GM18517 (cell line): Measurements from ENCODE around the gene RPL28.

ENCODE experiments used
- ATAC-seq: cut with Tn5 transposase; IDR thresholded peaks from one replicate; pipeline ENCODE4 v1.9.1; 2021; ENCODE audit warnings: mild to moderate bottlenecking, moderate library complexity; ENCODE audit not compliant: unreplicated experiment

RPL28 gene

DNA sequence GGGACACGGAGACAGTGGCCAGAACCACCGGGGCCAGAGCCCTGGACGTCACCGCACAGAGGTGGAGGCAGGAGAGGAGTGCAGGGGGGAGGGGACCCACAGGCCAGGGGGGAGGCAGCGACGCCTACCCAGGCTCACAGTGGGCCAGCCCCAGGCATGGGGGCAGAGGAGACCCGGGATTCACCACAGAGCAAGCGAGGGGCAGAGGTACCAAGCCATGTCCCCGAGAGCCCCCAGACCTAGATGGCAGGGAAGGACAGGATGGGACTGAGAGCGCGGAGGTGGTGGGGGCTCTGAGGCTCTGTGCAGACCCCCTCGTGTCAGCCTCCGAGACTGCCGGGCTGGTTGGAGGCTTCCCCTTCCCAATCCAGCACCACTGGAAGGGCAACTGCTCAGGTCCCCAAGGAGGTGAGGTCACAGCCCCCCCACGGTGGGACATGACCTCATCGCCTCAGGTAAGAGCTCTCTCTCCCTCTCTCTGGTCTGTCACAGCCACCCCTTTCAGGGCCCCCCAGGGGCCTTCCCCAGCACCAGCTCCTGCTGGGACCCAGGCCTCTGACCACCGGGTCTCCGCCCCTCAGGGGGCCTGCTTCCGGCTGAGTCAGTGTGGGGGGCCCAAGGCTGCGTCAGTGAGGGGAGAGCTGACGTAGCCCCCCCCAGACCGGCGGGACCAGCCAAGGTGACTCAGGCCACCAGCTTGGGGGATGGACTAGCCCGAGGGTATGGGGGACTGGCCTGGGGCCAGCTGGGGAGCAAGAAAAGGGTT is 13.2 kb upstream of the RPL28 start:
- no peak for ATAC-seq

DNA sequence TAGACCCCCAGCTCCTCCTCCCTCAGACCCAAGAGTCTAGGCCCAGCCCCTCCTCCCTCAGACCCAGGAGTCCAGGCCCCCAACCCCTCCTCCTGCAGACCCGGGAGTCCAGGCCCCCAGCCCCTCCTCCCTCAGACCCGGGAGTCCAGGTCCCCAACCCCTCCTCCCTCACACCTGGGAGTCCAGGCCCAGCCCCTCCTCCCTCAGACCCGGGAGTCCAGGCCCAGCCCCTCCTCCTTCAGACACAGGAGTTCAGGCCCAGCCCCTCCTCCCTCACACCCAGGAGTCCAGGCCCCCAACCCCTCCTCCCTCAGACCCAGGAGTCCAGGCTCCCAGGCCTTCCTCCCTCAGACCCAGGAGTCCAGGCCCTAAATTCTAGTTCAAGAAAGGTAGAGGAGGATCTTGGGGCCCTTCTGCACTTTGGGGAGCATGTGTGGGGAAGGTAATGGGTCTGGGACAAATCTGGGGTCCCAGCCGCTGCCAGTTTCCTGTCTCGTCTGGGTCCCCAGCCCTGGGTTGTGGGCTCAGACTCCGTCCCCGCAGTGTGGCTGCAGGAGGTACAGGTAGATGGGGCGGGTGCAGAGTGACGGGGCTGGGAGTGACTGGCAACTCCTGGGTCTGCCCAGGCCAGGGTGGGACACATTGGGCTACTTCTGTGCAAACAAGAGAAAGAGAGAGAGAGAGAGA is 12.3 kb upstream of the RPL28 start:
- no peak for ATAC-seq

DNA sequence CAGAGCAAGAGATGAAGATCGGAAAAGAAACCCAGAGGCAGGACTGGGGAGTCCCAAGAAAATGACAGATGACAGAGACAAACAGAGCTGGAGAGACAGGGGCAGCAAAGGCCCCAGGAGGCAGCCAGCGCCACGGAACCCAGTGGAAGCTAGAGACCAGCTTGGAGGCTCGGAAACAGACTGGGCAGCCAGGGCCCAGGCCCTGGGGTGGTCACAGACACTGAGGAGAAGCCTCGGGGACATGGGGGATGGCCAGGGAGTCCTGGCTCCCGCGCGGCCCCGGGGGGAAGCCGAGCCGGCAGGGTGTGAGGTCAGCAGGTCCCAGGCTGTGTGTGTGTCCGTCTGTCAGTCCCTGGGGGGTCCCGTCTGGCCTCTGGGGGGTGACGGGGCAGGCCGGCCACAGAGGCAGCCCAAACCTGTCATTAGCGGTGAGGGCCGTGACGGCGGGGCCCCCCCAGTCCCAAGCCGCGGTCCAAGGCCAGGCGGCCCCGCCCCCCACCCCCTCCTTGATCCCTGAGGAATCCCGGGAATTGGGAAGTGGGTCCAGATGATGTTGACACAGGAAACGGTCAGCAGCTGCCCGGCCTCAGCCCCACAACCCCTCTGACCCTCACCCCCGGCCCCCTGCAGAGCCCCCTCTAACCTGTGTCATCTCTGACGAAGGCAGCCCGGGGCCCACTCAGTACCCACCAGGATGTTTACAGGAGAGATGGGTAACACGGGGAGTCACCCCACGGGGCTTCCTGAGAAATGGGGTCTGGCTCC is 11.6 kb upstream of the RPL28 start:
- ATAC-seq = no peak

DNA sequence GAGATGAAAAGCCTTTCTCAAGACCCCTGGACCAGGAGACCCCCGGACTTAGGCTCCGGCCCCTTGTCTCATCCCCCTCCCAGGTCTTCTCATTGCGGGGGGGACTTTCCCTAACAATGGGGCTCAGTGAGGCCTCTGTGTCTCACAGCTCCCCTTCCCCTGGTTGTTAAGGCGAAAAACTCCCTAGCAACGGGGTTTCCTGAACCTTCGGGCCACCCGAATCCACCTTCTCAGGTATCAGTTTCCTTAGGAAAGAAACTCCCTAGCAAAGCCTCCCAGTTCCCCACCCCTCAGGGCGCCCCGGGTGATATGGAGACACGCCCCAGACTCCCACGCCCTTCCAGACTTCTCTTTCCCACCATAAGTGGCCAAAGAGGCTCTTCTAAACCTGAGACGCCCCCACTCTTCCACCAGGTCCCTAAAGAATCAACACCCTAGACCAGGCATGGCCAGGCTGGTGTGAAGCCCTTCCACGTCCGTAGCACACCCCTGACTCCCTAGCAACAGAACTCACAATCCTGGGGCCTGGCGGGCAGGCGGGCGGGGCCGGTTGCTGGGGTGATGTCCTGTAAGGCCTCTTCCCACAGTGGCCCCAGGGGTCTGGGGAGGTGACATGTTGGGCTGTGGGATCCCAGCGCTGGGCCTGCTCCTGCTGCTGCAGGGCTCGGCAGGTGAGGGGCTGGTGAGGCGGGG is 9.3 kb upstream of the RPL28 start, which contains the start of gene TMEM190:
Gene TMEM190 (plus strand): TSS at position 586 of the 693 bp plus-strand sequence. CDS start 28 bp downstream, at position 614.
- ATAC-seq = no peak

DNA sequence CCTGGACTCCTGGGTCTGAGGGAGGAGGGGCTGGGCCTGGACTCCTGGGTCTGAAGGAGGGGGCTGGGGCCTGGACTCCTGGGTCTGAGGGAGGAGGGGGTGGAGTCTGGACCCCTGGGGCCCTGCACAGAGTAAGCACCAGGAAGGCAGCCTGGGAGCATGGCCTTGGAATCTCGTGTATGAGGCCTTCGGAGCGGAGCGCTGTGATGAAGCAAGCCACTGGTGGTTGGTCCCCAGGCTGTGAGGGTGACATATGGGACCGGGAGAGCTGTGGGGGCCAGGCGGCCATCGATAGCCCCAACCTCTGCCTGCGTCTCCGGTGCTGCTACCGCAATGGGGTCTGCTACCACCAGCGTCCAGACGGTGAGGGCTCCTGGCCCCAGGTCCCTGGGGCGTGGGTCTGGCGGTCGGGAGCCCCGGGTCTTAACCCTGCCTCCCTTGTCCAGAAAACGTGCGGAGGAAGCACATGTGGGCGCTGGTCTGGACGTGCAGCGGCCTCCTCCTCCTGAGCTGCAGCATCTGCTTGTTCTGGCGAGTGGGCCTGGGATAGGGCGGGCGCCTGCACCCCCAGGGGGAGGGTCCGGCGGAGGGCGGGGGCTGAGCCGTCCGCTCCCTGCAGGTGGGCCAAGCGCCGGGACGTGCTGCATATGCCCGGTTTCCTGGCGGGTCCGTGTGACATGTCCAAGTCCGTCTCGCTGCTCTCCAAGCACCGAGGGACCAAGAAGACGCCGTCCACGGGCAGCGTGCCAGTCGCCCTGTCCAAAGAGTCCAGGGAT is 8.2 kb upstream of the RPL28 start:
- no peak for ATAC-seq

DNA sequence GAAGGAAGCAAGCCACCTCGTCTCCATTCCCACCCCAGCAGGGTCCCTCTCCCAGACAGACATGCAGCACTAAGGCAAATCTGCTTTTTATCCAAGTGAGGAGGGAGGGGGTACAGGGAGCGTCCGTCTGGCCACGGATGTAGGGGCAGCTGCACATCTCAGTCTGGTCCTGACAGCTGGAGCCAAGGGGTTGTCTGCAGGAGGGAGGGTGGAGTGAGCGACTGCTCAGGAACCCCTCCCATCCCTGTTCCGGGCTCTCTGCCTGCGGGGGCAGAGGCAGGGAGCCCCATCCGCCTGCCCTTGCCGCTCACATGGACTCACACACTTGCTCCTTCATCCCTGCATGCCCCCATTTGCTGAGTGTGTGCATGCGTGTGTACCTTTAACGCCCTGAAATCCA is 6.6 kb upstream of the RPL28 start:
- no peak for ATAC-seq

DNA sequence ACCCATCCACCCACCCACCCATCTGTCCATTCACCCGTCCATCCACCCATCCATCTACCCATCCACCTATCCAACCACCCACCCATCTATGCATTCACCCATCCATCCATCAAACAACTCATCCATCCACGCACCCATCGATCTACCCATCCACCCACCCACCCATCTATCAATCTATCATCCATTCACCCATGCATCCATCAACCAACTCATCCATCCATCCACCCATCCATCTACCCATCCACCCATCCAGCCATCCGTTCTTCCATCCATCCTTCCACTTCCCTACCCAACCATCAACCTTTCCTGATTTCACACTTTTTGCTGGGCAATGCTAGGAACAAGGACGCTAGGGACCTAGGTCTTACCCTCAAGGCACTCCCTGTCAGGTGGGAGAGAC is 3.7 kb upstream of the RPL28 start:
- ATAC-seq = no peak

DNA sequence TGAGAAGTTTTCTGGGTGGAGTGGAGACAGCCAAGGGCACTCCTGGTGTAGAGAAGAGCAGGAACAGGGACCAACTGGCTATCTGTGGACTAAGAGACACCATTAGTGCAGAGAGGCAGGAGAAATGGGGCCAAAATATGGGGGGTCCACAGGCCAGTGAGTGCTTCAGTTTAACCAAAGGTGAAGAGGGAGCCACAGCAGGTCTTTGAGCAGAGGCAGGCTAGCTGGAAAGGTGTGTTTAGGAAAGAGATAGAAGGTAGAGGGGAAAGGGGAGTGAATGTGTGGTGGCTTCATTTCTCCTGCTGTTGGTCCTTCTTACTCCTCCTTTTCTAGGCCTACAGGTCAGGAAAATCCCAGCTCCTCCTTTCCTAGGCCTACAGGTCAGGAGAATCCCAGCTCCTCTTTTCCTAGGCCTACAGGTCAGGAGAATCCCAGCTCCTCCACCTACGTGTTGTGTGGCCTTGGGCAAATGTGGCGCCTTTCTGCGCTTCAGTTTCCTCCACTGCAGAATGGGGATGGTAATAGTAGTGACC is 3.1 kb upstream of the RPL28 start:
- ATAC-seq = no peak

DNA sequence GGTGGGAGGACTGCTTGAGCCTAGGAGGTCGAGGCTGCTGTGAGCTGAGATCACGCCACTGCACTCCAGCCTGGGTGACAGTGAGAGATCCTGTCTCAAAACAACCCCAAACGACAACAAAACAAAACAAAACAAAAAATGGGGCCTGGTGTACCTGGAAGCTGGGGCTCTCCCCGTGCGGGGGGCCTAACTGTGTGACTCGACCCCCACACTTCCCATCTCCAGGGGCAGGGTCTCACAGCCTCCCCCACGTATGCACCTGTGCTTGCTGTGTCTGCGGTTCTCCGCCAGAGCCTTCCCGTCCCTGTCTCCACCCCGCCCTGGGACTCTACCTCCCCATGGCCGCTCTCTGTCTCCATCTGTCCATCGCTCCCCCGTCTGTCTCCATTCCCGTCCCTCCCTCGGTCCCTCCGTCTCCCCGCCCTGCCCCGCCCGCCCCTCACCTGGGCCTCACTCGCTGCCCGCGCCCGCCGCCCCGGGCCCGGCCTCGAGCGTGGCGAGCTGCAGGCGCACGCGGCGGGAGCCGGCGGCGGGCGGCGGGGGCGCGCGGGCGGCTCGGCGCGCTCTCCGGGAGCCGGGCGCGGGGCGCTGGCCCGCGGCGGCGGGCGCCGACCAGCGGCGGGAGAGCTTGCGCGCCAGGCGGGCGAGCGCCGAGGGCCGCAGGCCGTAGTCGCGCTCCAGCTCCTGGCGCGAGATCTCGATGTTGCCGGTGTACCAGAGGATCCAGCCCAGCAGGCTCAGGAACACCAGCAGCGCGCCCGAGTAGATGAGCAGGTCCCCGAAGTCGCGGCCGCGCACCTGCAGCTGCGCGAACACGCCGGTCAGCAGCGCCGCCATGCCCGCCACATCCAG is 2.2 kb upstream of the RPL28 start:
- no peak for ATAC-seq

DNA sequence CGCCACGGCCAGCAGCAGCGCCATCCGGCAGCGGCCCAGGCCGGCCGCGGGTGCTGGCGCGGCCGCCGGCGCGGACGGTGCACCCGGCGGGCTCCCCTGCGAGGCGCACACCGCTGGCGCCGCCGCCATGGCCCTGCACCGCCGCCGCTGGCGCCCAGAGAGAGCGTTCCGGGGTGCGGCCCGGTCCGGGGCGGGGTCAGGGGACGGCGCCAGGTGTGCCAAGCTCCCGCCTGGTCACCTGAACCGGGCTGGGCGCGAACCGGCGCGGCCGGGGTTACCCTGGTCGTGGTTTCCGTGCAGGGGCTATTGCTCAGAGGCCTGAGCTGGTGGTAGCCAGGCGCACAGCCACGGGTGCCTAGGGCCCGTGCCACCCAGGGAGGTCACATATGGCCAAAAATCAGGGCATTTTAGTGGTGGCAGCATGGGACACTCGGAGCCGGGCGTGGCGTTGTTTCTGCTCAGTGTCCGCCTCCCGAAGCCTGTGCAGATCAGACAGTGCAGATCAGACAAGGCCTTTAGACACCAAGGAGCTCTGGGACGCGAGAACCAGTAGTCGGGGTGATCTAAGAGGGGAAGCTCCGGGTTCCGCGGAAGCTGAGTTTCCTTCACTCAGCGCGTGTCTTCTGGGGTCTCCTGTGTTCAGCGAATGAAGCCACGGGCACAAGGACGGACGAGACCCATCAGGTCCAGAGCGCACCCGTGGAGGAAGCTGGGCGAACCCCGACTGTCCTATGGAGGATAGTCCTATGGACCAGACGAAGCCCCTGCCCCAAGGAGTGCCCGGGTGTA is 1.4 kb upstream of the RPL28 start, which contains the start of gene TMEM238:
Gene TMEM238 (minus strand): TSS at position 162 of the 789 bp plus-strand sequence. CDS start 33 bp downstream, at position 129.
- ATAC-seq = no peak

DNA sequence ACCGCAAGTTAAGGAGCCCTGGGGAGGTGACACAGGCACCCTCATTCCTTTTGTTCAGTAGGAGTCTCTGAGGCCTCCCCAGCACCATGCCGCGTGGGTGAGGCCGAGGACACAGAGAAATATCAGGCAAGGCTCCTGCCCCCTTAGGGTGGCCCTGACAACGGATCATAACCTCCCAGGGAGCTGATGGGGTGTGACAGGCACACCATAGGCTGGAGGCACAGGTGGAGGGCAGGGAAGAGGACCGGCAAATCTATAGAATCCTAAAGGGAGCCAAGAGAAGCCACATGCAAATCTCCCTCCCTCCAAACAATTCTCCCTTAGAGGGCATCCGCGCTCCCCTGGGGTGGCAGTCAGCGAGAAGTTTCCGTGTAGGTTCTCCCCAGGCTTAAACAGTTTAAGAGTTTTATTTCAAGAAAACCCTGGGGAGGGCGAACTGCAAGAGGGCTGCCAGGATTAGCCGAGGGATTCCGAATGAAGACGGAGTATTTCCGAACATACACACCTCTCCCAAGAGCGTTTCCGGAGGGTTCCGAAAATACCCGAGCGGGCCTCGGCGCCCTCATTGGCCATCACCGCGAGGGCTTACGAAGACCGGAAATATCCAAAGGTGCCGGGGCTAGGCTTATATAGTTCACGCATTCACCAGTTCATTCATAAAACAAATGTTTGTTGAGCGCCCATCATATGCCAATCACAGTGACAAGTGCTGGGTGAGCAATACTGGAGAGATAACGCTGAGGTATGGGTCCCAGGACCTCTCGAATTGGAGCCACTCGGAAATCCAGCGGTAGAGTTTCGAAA is 610 bp upstream of the RPL28 start:
- peak; percentile 57 for ATAC-seq

DNA sequence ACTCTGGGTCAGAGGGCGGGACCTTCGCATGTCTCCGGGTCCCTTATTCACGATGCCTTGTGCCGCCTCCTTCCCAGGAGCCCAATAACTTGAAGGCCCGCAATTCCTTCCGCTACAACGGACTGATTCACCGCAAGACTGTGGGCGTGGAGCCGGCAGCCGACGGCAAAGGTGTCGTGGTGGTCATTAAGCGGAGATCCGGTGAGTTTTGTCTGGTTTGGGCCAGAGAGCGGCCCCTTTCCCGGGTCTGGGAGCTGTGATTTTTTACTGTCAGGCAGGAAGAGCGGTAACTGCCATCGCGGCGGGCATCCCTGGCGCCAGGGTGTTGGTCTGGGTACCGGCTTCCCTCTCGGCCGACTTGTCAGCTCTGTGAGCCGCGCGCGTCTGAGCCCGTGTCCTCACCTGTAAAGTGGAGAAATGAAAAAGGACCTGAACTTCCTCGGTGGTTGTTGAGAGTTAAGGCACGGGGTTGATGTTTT is 800 bp downstream of the RPL28 start:
- no peak for ATAC-seq

DNA sequence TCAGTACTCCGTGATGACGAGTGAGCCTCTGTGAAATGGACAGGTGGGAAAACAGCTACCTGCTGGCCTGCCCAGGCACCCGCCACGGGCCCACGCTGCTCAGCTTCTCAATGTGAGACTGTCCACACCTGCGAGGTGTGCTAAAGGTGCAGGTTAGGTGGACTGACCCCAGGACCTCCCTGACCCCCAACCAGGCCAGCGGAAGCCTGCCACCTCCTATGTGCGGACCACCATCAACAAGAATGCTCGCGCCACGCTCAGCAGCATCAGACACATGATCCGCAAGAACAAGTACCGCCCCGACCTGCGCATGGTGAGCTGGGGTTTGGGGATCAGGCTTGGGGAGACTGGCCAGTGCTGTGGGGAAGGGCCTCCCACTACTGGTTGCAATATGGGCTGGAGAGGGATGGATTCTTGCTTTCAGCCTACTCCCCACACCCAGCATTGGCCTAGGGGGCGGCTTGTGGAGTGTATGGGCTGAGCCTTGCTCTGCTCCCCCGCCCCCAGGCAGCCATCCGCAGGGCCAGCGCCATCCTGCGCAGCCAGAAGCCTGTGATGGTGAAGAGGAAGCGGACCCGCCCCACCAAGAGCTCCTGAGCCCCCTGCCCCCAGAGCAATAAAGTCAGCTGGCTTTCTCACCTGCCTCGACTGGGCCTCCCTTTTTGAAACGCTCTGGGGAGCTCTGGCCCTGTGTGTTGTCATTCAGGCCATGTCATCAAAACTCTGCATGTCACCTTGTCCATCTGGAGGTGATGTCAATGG is 2.2 kb downstream of the RPL28 start:
- ATAC-seq = no peak

DNA sequence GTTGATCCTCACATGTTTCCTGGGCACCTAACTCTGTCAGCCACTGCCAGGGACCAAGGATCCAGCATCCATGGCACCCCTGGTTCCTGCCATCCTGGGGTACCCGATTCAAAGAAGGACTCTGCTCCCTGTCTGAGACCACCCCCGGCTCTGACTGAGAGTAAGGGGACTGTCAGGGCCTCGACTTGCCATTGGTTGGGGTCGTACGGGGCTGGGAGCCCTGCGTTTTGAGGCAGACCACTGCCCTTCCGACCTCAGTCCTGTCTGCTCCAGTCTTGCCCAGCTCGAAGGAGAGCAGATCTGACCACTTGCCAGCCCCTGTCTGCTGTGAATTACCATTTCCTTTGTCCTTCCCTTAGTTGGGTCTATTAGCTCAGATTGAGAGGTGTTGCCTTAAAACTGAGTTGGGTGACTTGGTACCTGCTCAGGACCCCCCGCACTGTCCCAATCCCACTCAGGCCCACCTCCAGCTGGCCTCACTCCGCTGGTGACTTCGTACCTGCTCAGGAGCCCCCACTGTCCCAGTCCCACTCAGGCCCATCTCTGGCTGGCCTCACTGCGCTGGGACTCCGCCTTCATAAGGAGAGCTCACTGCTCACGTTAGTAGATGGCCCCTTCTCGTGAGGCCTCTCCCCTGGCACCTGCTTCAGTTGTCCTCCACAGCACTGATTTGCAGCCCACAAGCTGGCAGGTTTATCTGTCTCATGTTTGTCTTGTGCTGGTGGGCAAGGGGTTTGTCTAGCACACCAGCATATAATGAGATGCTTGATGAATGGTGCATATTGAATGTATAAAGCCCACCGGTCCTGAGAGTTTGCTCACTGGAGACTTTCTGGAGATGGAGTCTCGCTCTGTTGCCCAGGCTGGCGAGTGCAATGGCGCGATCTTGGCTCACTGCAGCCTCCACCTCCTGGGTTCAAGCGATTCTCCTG is 3.9 kb downstream of the RPL28 start:
- ATAC-seq = no peak

DNA sequence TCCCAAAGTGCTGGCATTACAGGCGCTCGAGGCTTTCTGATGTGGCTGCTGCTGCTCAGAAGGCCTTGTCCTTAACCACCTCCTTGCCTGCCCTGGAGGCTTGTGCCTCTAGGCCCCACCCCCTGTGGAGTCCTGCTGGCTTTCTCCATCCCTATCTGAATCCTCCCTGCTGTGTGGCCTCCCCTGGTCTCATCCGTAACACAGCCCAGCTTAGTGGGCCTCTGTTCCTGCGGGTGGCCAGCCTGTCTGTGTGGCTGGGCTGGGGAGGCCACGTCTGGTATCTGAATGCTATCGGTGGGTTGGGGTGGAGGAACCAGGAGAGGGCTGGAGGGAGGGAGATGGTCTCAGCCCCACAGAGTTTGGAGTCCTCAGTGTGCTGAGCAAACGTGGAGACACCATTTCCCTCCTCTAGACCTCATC is 4.7 kb downstream of the RPL28 start:
- ATAC-seq = no peak
